Mesenteric fat pad (tissue), 1 donor: ENCODE measurements around the gene DFFA. TPM values are rescaled to one million over a fixed set of nuclear protein-coding genes. Genes with fewer than 3 reads are reported as not detected.
"Not testable (repeated sequence)": the region's sequence is repeated elsewhere in the genome, so short reads cannot be mapped to it uniquely, and the experiment has no call there.

Experiments used
- DNase-seq: peaks from one replicate; pipeline ENCODE4 v3.0.0-alpha.2; 2020; ENCODE audit warnings: low spot score
- total RNA-seq: library from RNA; stranded (reverse); fragmentation: NEBNext Ultra II Directional; extraction: Animal tissue kit (Norgen Biotek cat#: 25700); gene quantifications from one replicate; pipeline ENCODE4 v1.2.1, GENCODE V29; 2021
- donor health status: DM: yes; HTN: yes; CAD: no.

Gene DFFA
- total RNA-seq, 1 donor from 2014 or later = 33.8 TPM

DNA sequence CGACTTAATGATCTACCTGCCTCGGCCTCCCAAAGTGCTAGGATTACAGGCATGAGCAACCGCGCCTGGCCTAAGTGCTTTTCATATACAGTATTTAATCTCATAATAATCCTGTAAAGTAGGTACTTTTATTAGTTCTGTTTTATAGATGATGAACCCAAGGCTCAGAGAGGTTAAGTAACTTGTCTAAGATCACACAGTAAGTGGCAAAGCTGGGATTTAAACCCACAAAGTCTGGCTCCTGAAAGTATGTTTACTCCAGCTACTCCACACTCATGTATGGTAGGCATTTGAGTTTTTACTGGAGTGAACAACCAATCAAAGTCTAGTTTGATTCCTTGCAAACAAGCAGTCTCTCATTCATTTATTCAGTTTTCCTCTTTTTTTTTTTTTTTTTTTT, 2.3 kb downstream of the DFFA start:
- no peak for DNase-seq

DNA sequence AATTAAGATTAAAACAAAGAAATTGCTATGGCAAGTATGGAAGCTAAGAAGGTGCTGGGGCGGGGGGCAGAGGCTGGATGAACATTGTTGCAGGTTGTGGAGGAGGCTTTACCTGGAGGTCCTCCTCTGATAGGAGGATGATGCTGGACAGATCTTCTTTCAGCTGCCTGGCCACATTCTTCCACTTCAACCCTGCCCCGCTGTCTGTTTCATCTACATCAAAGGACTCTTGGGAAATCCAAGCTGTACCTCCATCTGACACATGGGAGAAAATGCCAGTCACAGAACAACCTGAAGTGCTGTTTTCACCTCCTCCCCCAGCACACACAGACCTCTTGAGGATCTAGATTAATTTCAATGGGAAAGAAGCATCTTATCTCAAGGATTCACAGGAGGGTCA, 5.3 kb downstream of the DFFA start:
- DNase-seq = no peak

DNA sequence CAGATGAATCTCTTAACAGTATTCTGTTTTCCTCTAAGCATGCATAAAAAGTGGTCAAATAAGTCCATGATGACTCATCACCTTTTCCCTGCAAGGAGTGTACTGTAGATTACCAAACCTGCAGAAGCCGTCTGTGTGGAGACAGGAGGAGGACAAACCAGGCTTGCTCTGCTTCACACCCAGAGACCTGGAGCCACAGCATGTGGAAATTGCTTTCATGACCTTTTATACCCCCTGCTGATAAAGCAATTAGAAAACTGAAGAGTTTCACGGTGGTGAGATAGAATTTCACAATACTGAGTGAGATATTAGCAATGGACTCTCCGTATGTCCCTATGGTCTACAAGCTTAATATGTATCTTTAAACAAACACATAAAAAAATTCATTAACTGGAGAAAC, 13.1 kb downstream of the DFFA start:
- DNase-seq = no peak

DNA sequence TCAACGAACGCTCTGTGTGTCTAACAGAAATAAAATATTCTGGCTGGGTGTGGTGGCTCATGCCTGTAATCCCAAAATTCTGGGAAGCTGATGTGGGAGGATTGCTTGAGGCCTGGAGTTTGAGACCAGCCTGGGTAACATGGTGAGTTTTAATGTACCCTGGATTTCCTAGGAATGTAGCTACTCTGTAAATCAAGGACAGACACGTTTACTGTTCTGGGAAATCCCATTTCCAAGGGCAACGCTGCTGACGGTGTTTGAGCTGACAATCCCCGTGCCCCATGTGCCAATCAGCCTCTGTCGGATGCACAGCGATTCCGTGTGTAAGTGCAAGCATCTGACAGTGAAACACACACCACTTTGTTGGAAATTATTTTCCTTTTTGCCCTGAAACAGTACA, 14.5 kb downstream of the DFFA start:
- no peak for DNase-seq

DNA sequence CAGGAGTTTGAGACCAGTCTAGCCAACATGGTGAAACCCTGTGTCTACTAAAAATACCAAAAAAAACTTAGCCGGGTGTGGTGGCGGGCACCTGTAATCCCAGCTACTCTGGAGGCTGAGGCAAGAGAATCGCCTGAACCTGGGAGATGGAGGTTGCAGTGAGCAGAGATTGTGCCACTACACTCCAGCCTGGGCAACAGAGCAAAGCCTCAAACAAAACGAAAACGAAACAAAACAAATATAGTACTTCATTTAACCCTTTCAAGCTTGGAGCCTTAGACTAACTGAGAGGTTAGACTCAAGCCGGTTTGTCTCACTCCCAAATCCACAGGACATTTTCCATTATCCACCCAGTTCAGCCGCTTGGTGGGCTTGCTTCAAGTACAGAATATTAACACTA, 14.9 kb downstream of the DFFA start:
- not testable (repeated sequence) for DNase-seq

DNA sequence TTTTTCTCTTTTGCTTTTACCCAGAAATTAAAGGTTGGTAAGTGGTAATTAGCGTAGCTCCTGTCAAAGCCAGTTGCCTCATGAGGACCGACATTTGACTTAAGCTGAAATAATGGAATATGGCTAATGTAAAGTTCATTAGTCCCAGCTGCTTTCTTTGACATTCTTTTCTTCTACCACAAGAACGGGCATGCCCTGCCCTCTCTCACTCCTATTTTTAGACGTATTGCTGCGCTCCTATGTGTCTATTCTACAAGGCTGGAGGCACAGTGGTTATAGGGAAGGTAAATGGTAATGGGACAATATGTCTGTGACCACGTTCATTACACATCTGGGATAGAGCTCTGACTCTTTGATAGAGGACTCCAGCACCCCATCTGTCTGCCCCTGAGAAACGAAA, 15.7 kb downstream of the DFFA start:
- DNase-seq = no peak

DNA sequence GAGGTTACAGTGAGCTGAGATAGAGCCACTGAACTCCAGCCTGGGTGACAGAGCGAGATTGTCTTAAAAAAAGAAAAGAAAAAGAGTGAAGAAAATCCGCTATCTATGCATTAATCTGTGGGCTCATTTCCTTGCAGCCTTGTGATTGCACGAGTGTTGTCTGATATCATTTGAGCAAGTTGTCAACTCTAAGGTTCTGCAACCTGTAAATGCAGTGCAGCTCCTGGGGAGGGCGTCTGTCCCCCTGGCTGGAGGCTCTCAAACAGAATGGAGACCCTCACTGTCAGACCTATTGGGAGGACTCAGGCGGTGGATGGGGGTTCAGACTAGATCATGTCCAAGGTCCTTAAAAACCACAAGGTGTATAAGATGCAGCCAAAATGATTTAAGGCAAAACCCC, 16.3 kb downstream of the DFFA start:
- DNase-seq = no peak

DNA sequence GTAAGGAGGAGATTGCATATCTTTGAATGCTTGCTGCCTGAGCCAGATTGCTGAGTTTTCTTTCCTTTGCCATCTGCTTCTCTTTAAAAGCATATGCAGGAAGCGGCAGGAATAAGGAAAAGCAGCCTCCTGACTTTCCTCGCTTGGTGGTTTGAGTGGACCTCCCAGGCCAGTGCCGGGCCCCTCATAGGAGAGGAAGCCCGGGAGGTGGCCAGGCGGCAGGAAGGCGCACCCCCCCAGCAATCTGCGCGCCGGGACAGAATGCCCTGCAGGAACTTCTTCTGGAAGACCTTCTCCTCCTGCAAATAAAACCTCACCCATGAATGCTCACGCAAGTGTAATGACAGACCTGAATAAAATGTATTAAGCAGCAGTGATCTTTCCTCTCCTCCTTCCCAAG, 21.0 kb downstream of the DFFA start:
- DNase-seq = no peak

DNA sequence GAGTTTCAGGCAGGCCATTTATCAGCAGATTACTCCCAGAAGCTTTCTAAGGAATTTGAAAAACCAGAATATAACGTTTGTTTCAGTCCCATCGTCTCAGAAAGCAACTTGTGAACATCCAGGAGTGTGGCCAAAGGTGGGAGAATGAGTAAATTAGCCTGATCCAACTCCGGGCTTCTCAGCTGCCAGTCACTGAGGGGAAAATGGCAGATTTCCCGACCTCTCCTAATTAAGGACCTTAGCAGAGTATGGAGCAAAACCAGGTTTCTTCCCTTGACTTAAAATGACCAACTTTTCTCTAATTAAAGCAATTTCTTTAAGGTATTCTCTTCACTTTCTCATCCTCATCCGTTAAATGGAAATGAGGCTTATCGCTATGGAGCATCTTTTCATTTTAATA, 21.5 kb downstream of the DFFA start:
- no peak for DNase-seq

DNA sequence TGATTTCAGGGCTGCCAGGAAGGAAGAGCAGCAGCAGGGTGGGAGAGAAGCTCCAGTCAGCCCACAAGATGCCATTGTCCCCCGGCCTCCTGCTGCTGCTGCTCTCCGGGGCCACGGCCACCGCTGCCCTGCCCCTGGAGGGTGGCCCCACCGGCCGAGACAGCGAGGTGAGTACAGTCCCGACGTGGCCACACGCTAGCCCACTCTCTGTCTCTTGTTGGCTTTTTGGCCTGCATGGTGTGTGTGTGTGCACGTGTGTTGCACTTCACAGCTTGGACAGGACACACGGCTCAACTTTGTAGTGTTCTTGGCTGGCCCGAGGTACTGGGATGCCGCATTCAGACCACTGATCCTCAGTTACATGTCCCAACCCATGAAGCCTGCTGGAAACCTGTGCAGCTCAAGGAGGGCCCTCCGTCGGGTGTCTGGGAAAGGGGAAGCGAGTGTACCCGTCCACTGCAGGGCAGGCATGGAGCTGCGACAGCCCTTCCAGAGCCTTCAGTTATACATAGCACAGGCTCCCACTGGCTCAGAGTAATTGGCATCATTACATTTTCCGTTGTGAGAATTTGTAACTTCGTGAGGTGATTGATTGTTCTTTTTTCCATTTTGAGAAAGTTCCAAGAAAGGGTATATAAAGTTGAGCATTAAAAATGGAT, 22.0 kb downstream of the DFFA start:
- no peak for DNase-seq

DNA sequence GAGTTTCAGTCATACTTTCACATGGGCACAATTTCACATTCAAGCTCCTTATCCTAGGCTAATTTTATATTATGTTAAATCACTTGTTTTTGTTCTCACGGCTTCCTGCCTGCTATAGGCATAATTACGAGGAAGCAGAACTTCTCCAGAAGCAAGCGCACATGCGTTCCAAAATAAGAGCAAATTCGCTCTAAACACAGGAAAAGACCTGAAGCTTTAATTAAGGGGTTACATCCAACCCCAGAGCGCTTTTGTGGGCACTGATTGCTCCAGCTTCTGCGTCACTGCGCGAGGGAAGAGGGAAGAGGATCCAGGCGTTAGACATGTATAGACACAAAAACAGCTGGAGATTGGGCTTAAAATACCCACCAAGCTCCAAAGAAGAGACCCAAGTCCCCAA, 22.6 kb downstream of the DFFA start, which contains the start of gene CORT:
CORT (plus strand) TSS at position 281 of the 400 bp plus-strand sequence. CDS start 193 bp downstream, outside the sequence.
- DNase-seq = no peak

DNA sequence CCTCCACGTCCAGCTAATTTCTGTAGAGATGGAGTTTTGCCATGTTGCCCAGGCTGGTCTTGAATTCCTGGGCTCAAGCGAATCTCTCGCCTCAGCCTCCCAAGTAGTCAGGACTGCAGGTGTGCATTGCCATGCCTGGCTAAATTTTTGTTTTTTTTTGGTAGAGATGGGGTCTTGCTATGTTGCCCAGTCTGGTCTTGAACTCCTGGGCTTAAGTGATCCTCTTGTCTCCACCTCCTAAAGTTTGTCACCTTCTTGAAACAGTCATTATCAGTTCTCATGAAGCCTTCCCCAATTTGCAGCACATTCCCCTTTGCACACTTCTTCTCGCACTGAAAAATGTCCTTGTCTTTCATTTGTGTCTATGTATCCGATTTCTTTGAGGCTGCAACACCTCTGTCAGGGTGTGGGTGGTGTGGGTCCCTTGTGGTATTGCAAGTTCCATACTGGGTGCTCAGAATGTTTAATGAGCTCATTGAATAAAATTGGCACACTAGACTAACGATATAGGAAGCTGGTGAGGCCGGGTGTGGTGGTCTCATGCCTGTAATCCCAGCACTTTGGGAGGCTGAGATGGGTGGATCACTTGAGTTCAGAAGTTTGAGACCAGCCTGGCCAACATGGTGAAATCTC, 25.4 kb downstream of the DFFA start:
- DNase-seq = no peak

DNA sequence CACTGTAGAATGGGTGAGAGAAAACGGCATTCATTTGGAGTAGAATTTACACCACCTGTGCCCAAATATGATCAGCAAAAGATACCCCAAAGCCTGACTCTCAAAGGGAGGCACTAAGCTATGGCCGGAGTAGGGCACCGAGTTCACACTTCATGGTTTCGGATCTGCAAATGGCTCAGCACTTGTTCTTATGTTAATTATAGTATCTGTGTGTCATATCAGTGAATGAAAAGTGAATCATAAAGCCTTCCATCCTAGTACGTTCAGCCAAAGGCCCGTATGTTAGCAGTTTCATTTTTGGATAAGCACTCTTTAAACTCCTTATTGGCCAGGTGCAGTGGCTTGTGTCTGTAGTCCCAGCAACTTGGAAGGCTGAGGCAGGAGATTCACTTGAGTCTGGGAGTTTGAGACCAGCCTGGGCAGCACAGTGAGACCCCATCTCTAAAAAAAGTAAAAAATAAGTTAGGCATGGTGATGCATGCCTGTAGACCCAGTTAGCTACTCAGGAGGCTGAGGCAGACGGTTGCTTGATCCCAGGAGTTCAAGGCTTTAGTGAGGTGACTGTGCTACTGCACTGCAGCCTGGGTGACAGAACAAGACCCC, 27.4 kb downstream of the DFFA start:
- no peak for DNase-seq

DNA sequence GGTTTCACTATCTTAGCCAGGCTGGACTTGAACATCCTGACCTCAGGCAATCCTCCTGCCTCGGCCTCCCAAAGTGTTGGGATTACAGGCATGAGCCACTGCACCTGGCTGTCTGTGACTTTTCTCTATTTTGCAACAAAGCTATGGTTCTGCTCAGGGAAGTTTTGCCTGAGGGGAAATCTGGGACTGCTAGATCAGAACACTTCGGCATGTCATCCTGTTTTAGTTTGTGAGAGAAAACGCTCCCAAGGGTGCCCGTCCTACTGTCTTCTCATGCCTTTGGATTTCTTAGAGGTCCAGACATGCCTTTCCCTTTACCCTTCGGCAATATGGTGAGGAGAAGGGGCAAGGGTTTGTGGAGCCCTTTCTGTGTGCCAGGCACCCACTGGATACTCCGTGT, 28.1 kb downstream of the DFFA start:
- DNase-seq = no peak

DNA sequence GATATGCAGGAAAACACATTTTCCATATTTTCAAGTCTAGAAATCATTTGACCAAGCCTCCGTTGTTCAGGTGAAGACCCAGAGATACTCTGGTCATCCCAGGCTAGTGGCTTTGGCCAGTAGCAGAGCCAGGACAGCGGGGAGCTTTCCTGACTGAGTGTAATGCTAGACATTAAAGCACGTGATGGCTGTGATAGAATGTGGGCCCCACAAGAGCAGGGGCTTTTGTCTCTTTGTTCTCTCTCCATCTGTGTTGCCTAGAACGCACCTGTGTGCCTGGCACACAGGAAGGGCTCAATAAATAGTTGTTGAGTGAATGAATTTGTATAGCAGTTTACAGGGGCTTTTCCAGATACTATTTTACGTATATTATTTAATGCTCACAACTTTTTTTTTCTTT, 31.5 kb downstream of the DFFA start:
- no peak for DNase-seq

DNA sequence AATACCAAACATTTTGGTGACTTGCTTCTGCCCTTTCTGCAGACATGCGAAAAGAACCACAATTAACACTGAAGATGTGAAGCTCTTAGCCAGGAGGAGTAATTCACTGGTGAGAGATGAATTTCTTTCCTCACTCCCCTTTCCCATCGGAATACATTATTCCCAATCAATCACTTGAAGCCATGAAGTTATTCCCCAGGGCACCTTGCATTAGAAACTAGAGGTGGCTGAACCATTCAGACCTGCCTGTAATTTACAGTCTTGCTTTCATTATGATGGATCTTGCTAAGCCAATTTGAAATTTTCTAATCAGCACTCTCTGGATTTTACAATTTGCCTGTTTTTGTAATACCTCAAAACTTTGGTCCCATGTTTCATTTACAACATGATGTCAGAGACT, 32.0 kb downstream of the DFFA start:
- no peak for DNase-seq

DNA sequence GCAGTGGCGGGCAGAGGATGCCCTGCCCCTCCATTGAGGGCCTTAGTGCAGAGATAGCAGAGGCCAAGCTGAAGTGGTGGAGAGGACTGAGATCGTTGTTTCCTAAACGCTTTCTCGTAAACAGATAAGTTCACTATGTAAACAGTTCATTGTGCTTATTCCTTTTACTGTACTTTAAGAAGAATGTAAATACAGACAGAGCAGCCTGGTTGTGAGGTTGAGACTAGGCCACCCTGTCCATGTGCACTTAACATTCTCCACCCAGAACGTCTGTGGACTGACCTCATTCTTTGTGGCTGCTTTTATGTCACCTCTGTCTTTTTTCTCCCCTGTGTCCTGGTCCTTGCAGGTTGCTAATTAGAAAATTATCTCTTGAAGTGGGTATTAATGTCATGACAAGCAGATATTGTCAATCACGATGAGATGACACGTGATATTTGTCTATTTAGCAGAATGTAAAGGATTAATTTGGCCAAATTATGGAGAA, 33.6 kb downstream of the DFFA start:
- no peak for DNase-seq

DNA sequence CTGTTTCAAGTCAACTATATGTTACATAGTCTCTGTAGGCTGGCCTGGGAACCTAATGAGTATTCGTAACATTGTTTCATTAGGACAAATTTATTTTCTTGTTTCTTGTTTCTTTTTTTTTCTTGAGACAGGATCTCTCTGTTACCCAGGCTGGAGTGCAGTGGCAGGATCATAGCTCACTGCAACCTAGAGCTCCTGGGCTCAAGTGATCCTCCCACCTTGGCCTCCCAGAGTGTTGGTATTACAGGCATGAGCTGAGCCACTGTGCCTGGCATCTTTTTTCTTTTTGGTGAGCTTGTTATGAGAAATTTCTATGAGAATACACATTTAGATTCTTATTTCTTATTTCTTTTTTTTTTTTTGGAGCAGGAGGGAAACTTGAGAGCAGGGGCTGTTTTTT, 35.3 kb downstream of the DFFA start:
- no peak for DNase-seq

DNA sequence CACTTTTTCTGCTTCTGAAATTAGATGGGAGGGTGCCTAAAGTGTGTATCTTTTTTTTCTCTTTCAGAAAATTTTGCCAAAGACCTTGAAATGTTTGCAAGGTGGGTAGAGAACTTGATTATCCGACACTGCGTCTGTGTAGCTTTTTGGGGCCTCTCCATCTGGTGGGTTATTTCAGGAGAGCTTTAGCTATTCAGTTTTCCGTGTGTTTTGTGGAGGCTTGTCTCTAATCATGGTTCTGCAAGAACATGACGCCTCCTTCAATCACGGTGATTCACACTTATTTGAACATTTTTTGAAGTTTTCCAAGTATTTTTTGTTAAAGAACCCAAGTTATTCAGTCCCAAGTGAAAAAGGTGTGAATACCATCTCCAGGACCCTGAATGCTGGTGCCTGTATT, 37.7 kb downstream of the DFFA start:
- no peak for DNase-seq

DNA sequence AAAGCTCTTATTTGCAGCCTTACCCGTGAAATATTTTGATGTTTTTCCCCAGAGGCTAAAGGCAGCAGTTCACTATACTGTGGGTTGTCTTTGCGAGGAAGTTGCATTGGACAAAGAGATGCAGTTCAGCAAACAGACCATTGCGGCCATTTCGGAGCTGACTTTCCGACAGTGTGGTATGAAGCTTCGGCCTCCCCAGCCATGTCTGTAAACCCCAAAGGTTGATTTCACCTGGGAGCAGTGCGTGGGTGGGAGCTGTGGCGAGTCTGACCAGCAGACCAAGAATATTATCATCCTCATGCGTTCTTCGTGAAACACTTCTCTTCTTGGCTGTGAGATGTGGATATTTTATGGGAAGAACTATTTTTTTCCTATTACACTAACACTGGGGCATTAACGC, 38.5 kb downstream of the DFFA start:
- DNase-seq = no peak

DNA sequence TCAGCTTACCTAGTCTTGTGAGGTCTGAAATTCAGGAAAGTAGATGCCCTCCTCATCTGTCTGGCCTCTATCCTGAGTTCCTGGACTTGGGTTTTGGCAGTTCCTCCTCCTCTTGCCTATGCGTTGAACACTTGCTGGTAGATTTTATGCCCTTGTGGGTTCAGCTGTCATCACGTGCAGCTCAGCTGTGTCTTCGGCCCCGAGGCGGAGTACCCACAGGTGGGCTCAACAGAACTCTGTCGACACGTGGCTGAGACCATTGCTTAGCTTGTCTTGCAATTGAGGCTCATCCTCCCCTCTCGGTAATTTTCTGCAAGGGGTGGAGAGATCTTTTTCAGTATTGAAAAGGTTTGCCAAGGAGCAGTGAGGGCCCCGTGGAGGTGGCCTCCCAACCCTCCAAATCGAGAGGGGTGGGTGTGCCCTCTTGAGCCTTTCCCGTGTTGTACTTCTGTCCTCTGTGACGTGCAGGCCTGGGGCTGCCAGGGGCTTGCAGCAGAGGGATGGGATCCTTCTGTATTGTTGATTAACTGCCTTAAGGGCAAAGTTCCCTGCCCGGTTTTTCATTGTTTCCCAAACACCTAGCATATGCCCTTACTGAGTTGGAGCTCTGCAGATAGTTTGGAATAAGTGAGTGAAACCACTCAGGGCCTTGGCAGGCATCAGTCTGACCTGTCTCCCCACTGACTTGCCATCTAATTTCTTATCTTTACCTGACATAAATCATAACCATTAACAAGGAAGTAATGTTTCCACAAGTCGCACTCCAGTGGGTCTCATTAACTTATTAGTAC, 39.2 kb downstream of the DFFA start:
- DNase-seq = no peak
